ENCODE results near the gene SLC20A1.

SLC20A1 gene

DNA sequence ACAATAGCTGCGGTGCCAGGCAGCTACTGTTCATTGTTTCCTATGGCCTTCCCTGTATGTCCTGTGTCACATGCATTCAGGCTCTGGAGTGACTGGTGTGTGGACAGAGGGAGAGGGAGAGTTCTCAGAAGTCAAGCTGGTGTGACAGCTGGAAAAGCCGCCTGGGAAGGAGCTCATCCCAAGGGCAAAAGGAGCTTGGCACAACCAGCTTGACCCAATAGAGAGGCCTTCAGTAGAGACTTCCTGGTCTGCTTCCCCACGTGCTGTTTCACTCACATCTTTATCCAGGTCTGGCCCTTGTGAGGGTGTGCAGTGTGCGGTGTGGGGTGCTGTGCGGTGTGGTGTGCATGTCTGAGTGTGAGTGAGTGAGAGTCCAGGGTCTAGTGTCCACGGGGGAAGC is 64.0 kb downstream of the SLC20A1 start:
- no peak for DNase-seq (ENCODE audit: low read depth in 2 of 2)

DNA sequence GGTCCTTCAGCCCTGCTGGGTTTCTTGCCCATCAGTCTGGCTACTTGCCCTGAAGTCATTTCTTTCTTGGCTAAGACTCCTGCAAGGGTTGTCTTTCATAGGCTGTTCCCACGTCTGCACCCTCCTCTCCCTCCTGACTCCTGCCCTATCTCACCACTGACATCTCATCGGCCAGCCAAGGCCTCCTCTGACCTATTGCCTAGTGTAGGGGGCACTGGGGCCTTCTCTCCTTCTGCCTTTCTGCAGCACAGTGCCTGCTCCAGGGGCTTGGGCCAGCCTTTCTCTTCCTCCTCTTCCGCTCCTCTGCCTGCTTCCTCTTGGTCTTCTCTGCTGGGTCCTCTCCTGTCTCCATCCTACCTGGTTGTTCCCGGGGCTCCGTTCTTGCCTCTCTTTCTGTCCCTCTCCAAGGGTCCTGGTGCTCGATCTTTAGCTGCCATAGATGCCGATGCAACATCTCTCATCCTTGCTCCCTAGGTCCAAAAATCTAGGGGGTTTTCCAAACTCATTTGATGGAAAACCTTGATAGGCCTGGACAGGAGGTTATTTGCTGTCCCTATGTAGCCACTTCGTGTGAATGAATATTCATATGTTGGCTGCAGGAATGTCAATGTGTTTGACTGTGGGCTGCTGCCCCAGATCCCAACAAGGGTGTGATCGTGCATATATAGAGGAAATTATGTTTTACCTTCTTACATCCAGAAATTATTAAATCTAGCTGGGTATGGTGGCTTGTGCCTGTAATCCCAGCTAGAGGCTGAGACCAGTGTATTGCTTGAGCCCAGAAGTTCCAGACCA is 65.4 kb downstream of the SLC20A1 start:
- DNase-seq (ENCODE audit: low read depth in 2 of 2), result no peak

DNA sequence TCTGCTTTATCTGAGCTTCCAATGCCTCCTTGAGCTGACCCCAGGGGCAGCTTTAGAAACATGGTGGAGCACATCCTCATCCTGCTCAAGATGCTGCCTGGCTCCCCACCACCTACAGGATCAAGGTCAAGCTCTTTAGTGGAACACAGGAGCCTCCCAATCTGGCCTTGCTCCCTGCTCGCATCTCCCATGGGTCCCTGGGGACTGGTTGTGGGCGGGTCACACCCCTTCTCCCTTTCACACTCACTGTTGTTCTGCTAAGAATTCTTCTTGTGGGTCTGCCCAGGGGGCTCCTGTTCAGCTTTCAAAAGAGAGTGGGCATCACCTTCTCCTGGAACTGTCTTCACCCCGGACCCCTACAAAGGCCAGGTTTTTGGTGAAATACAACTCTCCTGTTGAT is 66.7 kb downstream of the SLC20A1 start:
- no peak for DNase-seq (ENCODE audit: low read depth in 2 of 2)

DNA sequence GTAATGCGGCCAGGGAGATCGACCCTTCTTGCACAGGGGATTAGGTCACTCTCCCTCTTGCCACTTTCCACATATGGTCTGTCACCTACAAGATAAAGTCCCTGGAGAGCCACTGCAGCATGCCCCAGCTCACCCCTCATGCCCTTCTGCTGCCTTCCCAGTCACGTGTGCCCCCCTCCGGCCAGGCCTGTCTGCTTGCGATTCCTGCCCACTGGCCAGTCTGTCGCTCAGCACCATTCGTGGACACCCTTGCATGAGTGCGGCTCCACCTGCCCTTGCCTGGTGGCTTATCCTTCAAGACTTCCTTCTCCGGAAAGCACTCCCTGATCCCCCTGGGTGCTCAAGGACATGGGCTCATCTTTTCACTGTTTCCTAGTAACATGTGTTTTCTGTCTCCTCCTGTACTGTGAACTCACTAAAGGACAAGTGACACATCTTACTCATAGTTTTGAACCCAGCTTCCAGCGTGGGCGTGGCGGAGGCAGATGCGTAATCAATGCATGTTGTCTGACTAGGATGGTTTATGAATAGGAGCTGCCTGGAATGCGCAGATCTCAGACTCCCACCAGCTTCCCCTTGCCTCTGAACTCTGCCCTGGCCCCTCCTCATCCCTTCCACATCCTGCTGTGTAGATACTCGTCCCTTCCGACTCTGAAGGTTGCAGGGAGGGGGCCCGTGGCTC is 67.3 kb downstream of the SLC20A1 start:
- no peak for DNase-seq (ENCODE audit: low read depth in 2 of 2)

Data from fibroblast of skin of left biceps (primary cell).